SK-N-SH (cell line): ENCODE measurements around the gene INO80C. TPM values are rescaled to one million over a fixed set of nuclear protein-coding genes. Genes with fewer than 3 reads are reported as not detected.

Experiments used
- CTCF ChIA-PET: fragments of 300-600, 350-600 bp; formaldehyde crosslinking; extraction: SDS; loops from one replicate; lab custom pipeline; 2021; lab: Yijun Ruan, JAX
- POLR2A ChIA-PET: fragments of 350-600 bp; sonication (Branson Sonifier 250); formaldehyde crosslinking; extraction: SDS; loops from one replicate; lab custom pipeline; 2020; ENCODE audit warnings: antibody characterized with exemption, inconsistent platforms; lab: Yijun Ruan, JAX
- DNase-seq: peaks from one replicate; pipeline ENCODE4 v3.0.0; 2012
- H2AFZ ChIP-seq: fragments of 200-600 bp; sonication (generic); 2 replicates; pipeline ENCODE4 v1.8.1; 2016; ENCODE audit warnings: antibody characterized with exemption, mild to moderate bottlenecking, low read depth
- H3F3A ChIP-seq: fragments of 200-600 bp; sonication (generic); replicated peaks from 2 replicates; pipeline ENCODE3; 2016; ENCODE audit warnings: antibody characterized with exemption, mild to moderate bottlenecking; ENCODE audit not compliant: insufficient read depth
- H3K27ac ChIP-seq, 2 experiments: fragments of 200-500 bp in 1 of 2; fragments of 200-600 bp in 1 of 2; sonication (Bioruptor generic) in 1 of 2; sonication (generic), shearing (Covaris generic) in 1 of 2; 2 replicates each; pipeline versions ENCODE4 v1.5.1 to v1.6.1; 2014 to 2016; ENCODE audit warnings: low read depth in 2 of 2, inconsistent platforms in 1 of 2, low read length in 1 of 2, mild to moderate bottlenecking in 1 of 2, mixed read lengths in 1 of 2
- H3K27me3 ChIP-seq: fragments of 200-600 bp; sonication (generic), shearing (Covaris generic); 2 replicates; pipeline ENCODE4 v1.6.1; 2016; ENCODE audit warnings: mixed run types; ENCODE audit not compliant: insufficient read depth
- H3K36me3 ChIP-seq, 2 experiments: fragments of 200-500 bp in 1 of 2; fragments of 200-600 bp in 1 of 2; sonication (Bioruptor generic) in 1 of 2; sonication (generic) in 1 of 2; replicated peaks in 1 of 2; 2 replicates each; pipeline versions ENCODE3 to v1.5.1; 2014 to 2016; ENCODE audit warnings: low read length in 1 of 2, mild to moderate bottlenecking in 1 of 2; ENCODE audit not compliant: insufficient read depth in 2 of 2, control insufficient read depth in 1 of 2
- H3K4me1 ChIP-seq, 2 experiments: fragments of 200-500 bp in 1 of 2; fragments of 200-600 bp in 1 of 2; sonication (Bioruptor generic) in 1 of 2; sonication (generic), shearing (Covaris generic) in 1 of 2; 2 replicates each; pipeline versions ENCODE4 v1.5.1 to v1.6.1; 2014 to 2016; ENCODE audit warnings: low read depth in 1 of 2, low read length in 1 of 2, mixed run types in 1 of 2; ENCODE audit not compliant: insufficient read depth in 2 of 2, control insufficient read depth in 1 of 2
- H3K4me2 ChIP-seq: fragments of 200-600 bp; sonication (generic), shearing (Covaris generic); 2 replicates; pipeline ENCODE4 v1.6.1; 2017; ENCODE audit warnings: mixed run types
- H3K4me3 ChIP-seq, 2 experiments: fragments of 200-500 bp in 1 of 2; fragments of 200-600 bp in 1 of 2; sonication (Bioruptor generic) in 1 of 2; sonication (generic), shearing (Covaris generic) in 1 of 2; 2 replicates each; pipeline versions ENCODE4 v1.5.1 to v1.8.1; 2014 to 2016; ENCODE audit warnings: low read depth in 2 of 2, inconsistent platforms in 1 of 2, low read length in 1 of 2, mild to moderate bottlenecking in 1 of 2, mixed read lengths in 1 of 2, moderate library complexity in 1 of 2
- H3K79me2 ChIP-seq: fragments of 200-600 bp; sonication (generic); 2 replicates; pipeline ENCODE4 v1.8.1; 2017; ENCODE audit warnings: mild to moderate bottlenecking; ENCODE audit not compliant: insufficient read depth
- H3K9ac ChIP-seq: fragments of 200-600 bp; sonication (generic); 2 replicates; pipeline ENCODE4 v1.6.1; 2017; ENCODE audit warnings: mixed run types
- H3K9me2 ChIP-seq: fragments of 200-600 bp; sonication (generic); 2 replicates; pipeline ENCODE4 v1.6.1; 2017; ENCODE audit warnings: mixed run types
- H3K9me3 ChIP-seq: fragments of 200-600 bp; sonication (generic); 2 replicates; pipeline ENCODE4 v1.6.1; 2017; ENCODE audit warnings: mixed run types, mild to moderate bottlenecking, moderate library complexity
- H4K20me1 ChIP-seq: fragments of 200-600 bp; sonication (generic); 2 replicates; pipeline ENCODE4 v1.6.1; 2017; ENCODE audit warnings: mild to moderate bottlenecking, mixed run types; ENCODE audit not compliant: insufficient read depth
- FOSL2 ChIP-seq: IDR thresholded peaks from 2 replicates; pipeline ENCODE4 v1.4.0; 2012; ENCODE audit warnings: low read depth, mild to moderate bottlenecking, moderate library complexity, borderline replicate concordance
- JUND ChIP-seq: IDR thresholded peaks from 2 replicates; pipeline ENCODE4 v1.4.0; 2012
- MXI1 ChIP-seq: IDR thresholded peaks from 2 replicates; pipeline ENCODE4 v1.6.1; 2012; ENCODE audit warnings: mild to moderate bottlenecking, low read depth, low read length, improper control_type of control experiment
- NFIC ChIP-seq: IDR thresholded peaks from 2 replicates; pipeline ENCODE4 v1.4.0; 2012; ENCODE audit warnings: borderline replicate concordance
- NRF1 ChIP-seq: IDR thresholded peaks from 2 replicates; pipeline ENCODE4 v1.6.1; 2012; ENCODE audit warnings: low read depth, mild to moderate bottlenecking, low read length
- RCOR1 ChIP-seq: fragments of 150-350 bp; IDR thresholded peaks from 2 replicates; pipeline ENCODE4 v1.6.1; 2017; ENCODE audit warnings: antibody characterized with exemption, low read length
- RXRA ChIP-seq: IDR thresholded peaks from 2 replicates; pipeline ENCODE4 v1.4.0; 2012; ENCODE audit warnings: low read depth, mild to moderate bottlenecking, borderline replicate concordance
- SIN3A ChIP-seq: IDR thresholded peaks from 2 replicates; pipeline ENCODE4 v1.6.1; 2012; ENCODE audit warnings: low read depth, mild to moderate bottlenecking, low read length, moderate library complexity, borderline replicate concordance
- TCF12 ChIP-seq: IDR thresholded peaks from 2 replicates; pipeline ENCODE4 v1.4.0; 2012
- TEAD4 ChIP-seq: IDR thresholded peaks from 2 replicates; pipeline ENCODE4 v1.4.0; 2012; ENCODE audit warnings: mild to moderate bottlenecking, borderline replicate concordance; ENCODE audit not compliant: insufficient read depth
- WGBS: methylation state at CpG from one replicate; pipeline ENCODE4 v1.1.6; 2017; ENCODE audit warnings: low lambda C conversion rate; 5-methylcytosine and 5-hydroxymethylcytosine counted together
- polyA plus RNA-seq, 3 experiments: library from polyadenylated mRNA; depleted of rRNA; stranded (reverse); fragments of >200 nt; gene quantifications; 2 replicates each; pipeline ENCODE4 v1.2.3, GENCODE V29; 2012
- TF ChIP-seq, protein P1 (sequence below): IDR thresholded peaks from 2 replicates; pipeline ENCODE4 v1.6.1; 2012; ENCODE audit warnings: mild to moderate bottlenecking, low read depth, low read length, moderate library complexity
- TF ChIP-seq, protein P2 (sequence below): IDR thresholded peaks from 2 replicates; pipeline ENCODE4 v1.4.0; 2012; ENCODE audit warnings: low read depth
- TF ChIP-seq, protein P3 (sequence below): fragments of 150-350 bp; IDR thresholded peaks from 2 replicates; pipeline ENCODE4 v1.6.1; 2017; ENCODE audit warnings: antibody characterized with exemption, low read length, low read depth, borderline replicate concordance
- TF ChIP-seq, protein P4 (sequence below): IDR thresholded peaks from 2 replicates; pipeline ENCODE4 v1.4.0; 2012; ENCODE audit warnings: low read depth, borderline replicate concordance
- TF ChIP-seq, protein P5 (sequence below): fragments of 200-600 bp; sonication (generic); IDR thresholded peaks from 2 replicates; pipeline ENCODE4 v1.6.1; 2017; ENCODE audit warnings: antibody characterized with exemption, mild to moderate bottlenecking, moderate library complexity
- TF ChIP-seq, protein P6 (sequence below): IDR thresholded peaks from 2 replicates; pipeline ENCODE4; 2012
- TF ChIP-seq, protein P7 (sequence below): fragments of 150-350 bp; IDR thresholded peaks from 2 replicates; pipeline ENCODE4 v1.6.1; 2016; ENCODE audit warnings: mild to moderate bottlenecking, low read depth, low read length

The INO80C gene
- polyA plus RNA-seq, 1 of the 3 experiments (the other 2 are of a cell fraction) = 17.0 TPM

DNA sequence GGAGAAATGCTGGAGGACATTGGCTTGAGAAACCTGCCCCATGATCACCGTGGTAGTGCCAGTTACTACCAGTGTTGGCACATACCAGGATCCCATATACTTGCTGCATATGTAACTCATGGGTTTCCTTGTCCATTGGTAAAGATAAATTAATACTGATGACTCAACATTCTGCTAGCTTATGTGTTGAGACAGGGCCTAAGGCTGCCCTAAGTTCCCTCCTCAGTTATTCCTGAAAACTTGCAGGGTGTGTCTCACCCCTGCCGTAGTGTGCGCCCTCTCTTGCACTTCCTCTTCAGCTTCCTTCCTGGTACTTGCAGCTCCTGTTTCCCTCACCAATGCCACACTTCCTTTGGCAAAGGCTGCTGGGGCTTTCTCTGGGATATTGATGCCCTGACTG lies 4.3 kb upstream of the INO80C start:
- Histone ChIP-seq H2AFZ (no peak overlapping the region), H4K20me1 (no peaks in the 10 kb centered on the region), H3K27ac (no peak overlapping the region), H3K9me3 (no peaks in the 10 kb centered on the region), H3K36me3 (no peaks in the 10 kb centered on the region), H3K9ac (no peak overlapping the region), H3K4me2 (no peak overlapping the region), H3K4me3 (no peak overlapping the region), H3K9me2 (no peaks in the 10 kb centered on the region), H3K4me1 (peaks cover under 1 to 1% of the 10 kb centered on the region in 2 experiments; a peak in 3 of 4 replicates), H3K27me3 (no peaks in the 10 kb centered on the region), H3F3A (peaks cover 2% of the 10 kb centered on the region), H3K79me2 (no peaks in the 10 kb centered on the region)
- WGBS = 77% methylated on average over 3 of the region's 3 CpGs
- ChIA-PET POLR2A (no interaction called here), CTCF (no interaction called here)
- no peak for DNase-seq
- TF ChIP-seq NFIC (no peak), RXRA (no peak), NRF1 (no peak), FOSL2 (no peak)
- TF ChIP-seq, protein P1, sequence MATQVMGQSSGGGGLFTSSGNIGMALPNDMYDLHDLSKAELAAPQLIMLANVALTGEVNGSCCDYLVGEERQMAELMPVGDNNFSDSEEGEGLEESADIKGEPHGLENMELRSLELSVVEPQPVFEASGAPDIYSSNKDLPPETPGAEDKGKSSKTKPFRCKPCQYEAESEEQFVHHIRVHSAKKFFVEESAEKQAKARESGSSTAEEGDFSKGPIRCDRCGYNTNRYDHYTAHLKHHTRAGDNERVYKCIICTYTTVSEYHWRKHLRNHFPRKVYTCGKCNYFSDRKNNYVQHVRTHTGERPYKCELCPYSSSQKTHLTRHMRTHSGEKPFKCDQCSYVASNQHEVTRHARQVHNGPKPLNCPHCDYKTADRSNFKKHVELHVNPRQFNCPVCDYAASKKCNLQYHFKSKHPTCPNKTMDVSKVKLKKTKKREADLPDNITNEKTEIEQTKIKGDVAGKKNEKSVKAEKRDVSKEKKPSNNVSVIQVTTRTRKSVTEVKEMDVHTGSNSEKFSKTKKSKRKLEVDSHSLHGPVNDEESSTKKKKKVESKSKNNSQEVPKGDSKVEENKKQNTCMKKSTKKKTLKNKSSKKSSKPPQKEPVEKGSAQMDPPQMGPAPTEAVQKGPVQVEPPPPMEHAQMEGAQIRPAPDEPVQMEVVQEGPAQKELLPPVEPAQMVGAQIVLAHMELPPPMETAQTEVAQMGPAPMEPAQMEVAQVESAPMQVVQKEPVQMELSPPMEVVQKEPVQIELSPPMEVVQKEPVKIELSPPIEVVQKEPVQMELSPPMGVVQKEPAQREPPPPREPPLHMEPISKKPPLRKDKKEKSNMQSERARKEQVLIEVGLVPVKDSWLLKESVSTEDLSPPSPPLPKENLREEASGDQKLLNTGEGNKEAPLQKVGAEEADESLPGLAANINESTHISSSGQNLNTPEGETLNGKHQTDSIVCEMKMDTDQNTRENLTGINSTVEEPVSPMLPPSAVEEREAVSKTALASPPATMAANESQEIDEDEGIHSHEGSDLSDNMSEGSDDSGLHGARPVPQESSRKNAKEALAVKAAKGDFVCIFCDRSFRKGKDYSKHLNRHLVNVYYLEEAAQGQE = no peak
- TF ChIP-seq, protein P2, sequence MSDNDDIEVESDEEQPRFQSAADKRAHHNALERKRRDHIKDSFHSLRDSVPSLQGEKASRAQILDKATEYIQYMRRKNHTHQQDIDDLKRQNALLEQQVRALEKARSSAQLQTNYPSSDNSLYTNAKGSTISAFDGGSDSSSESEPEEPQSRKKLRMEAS = no peak

DNA sequence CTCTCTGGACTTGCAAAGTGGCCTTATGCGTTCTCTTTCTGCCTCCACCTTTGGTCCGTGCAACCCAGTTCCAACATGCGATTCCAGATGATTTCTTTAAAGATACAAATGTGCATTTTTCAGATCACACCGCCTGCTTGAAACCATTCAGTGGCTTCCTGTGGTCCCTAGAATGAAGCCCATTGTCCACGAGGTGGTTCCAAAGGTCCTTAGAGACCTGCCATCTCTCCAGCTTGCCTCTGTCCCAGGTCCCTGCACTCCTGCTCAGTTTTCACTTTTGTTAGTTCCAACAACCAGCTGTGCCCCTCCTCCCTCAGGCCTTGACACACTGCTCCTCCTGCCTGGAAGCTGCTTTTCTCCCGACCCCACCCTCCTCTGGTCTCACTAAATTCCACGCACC lies 3.6 kb upstream of the INO80C start:
- Histone ChIP-seq H4K20me1 (no peaks in the 10 kb centered on the region), H3K4me3 (no peak overlapping the region), H3K4me2 (no peak overlapping the region), H3K36me3 (no peaks in the 10 kb centered on the region), H3K27ac (no peak overlapping the region), H3K9me2 (no peaks in the 10 kb centered on the region), H2AFZ (no peak overlapping the region), H3F3A (peaks cover 4% of the 10 kb centered on the region), H3K9ac (no peak overlapping the region), H3K27me3 (no peaks in the 10 kb centered on the region), H3K9me3 (no peaks in the 10 kb centered on the region), H3K79me2 (peaks cover 3% of the 10 kb centered on the region; the same call in 1 of the 2 replicates), H3K4me1 (peaks cover 7 to 8% of the 10 kb centered on the region in 2 experiments; a peak in 3 of 4 replicates)
- no peak for DNase-seq
- POLR2A ChIA-PET = no interaction called here
- CTCF ChIA-PET = no interaction called here
- 66% methylated on average over 7 of the region's 7 CpGs for WGBS
- TF ChIP-seq NFIC (no peak), RCOR1 (no peak), TEAD4 (no peak), JUND (no peak), SIN3A (no peak), TCF12 (no peak), MXI1 (no peak), RXRA (no peak)
- TF ChIP-seq, protein P3, sequence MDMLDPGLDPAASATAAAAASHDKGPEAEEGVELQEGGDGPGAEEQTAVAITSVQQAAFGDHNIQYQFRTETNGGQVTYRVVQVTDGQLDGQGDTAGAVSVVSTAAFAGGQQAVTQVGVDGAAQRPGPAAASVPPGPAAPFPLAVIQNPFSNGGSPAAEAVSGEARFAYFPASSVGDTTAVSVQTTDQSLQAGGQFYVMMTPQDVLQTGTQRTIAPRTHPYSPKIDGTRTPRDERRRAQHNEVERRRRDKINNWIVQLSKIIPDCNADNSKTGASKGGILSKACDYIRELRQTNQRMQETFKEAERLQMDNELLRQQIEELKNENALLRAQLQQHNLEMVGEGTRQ = no peak
- TF ChIP-seq, protein P4, sequence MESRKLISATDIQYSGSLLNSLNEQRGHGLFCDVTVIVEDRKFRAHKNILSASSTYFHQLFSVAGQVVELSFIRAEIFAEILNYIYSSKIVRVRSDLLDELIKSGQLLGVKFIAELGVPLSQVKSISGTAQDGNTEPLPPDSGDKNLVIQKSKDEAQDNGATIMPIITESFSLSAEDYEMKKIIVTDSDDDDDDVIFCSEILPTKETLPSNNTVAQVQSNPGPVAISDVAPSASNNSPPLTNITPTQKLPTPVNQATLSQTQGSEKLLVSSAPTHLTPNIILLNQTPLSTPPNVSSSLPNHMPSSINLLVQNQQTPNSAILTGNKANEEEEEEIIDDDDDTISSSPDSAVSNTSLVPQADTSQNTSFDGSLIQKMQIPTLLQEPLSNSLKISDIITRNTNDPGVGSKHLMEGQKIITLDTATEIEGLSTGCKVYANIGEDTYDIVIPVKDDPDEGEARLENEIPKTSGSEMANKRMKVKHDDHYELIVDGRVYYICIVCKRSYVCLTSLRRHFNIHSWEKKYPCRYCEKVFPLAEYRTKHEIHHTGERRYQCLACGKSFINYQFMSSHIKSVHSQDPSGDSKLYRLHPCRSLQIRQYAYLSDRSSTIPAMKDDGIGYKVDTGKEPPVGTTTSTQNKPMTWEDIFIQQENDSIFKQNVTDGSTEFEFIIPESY = no peak
- TF ChIP-seq, protein P5, sequence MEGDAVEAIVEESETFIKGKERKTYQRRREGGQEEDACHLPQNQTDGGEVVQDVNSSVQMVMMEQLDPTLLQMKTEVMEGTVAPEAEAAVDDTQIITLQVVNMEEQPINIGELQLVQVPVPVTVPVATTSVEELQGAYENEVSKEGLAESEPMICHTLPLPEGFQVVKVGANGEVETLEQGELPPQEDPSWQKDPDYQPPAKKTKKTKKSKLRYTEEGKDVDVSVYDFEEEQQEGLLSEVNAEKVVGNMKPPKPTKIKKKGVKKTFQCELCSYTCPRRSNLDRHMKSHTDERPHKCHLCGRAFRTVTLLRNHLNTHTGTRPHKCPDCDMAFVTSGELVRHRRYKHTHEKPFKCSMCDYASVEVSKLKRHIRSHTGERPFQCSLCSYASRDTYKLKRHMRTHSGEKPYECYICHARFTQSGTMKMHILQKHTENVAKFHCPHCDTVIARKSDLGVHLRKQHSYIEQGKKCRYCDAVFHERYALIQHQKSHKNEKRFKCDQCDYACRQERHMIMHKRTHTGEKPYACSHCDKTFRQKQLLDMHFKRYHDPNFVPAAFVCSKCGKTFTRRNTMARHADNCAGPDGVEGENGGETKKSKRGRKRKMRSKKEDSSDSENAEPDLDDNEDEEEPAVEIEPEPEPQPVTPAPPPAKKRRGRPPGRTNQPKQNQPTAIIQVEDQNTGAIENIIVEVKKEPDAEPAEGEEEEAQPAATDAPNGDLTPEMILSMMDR = no peak
- TF ChIP-seq, protein P6, sequence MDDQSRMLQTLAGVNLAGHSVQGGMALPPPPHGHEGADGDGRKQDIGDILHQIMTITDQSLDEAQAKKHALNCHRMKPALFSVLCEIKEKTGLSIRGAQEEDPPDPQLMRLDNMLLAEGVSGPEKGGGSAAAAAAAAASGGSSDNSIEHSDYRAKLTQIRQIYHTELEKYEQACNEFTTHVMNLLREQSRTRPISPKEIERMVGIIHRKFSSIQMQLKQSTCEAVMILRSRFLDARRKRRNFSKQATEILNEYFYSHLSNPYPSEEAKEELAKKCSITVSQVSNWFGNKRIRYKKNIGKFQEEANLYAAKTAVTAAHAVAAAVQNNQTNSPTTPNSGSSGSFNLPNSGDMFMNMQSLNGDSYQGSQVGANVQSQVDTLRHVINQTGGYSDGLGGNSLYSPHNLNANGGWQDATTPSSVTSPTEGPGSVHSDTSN = no peak
- TF ChIP-seq, protein P7, sequence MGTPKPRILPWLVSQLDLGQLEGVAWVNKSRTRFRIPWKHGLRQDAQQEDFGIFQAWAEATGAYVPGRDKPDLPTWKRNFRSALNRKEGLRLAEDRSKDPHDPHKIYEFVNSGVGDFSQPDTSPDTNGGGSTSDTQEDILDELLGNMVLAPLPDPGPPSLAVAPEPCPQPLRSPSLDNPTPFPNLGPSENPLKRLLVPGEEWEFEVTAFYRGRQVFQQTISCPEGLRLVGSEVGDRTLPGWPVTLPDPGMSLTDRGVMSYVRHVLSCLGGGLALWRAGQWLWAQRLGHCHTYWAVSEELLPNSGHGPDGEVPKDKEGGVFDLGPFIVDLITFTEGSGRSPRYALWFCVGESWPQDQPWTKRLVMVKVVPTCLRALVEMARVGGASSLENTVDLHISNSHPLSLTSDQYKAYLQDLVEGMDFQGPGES = no peak
